H1 (cell line): ENCODE data around the gene SYNE4. TPM values are rescaled to one million over a fixed set of nuclear protein-coding genes. Genes with fewer than 3 reads are reported as not detected.

ENCODE experiments used
- PHF8 ChIP-seq: fragments of 200-600 bp; sonication (generic); conservative IDR thresholded peaks from 2 replicates; pipeline ENCODE4 v1.7.1; 2012; ENCODE audit warnings: low read depth, mild to moderate bottlenecking, inconsistent platforms, low read length, moderate library complexity
- RNF2 ChIP-seq: fragments of 200-900, 300-1000 bp; sonication (generic); IDR thresholded peaks from 2 replicates; pipeline ENCODE4 v1.7.1; 2016; ENCODE audit warnings: borderline replicate concordance, low read depth, mild to moderate bottlenecking, antibody characterized with exemption, low read length; ENCODE audit not compliant: poor library complexity, severe bottlenecking; ENCODE audit errors: missing control alignments
- polyA plus RNA-seq, 7 experiments: library from polyadenylated mRNA; depleted of rRNA in 3 of 7; stranded (reverse) in 5 of 7; unstranded in 2 of 7; fragments of >200 nt in 5 of 7; fragments of 200-250 nt in 2 of 7; gene quantifications; 1 replicate in 5 of 7; 2 replicates in 1 of 7; 4 replicates in 1 of 7; pipeline versions ENCODE4 v1.2.1 to v1.2.3, GENCODE V29; 2011 to 2013; ENCODE audit warnings: missing spikeins in 2 of 7, mixed read lengths in 2 of 7
- total RNA-seq: library from RNA; stranded (reverse); fragmentation: NEBNext Ultra II Directional; extraction: Animal tissue kit (Norgen Biotek cat#: 25700); gene quantifications from 2 replicates; pipeline ENCODE4 v1.2.1, GENCODE V29; 2021
- TF ChIP-seq, protein P1 (sequence below), 3 experiments: IDR thresholded peaks; 1 replicate in 2 of 3; 2 replicates in 1 of 3; pipeline versions ENCODE4 v1.5.1 to v1.6.1; 2011; ENCODE audit warnings: low read length in 3 of 3, mild to moderate bottlenecking in 3 of 3, inconsistent platforms in 2 of 3, low read depth in 1 of 3, moderate library complexity in 1 of 3; ENCODE audit not compliant: insufficient read depth in 1 of 3; ENCODE audit errors: control extremely low read depth in 1 of 3

The SYNE4 gene
- total and polyA plus RNA-seq, 2 of the 8 experiments (the other 6 are each of a cell fraction or from before 2014, with no cell fraction given): 20.8 to 22.6 TPM

DNA sequence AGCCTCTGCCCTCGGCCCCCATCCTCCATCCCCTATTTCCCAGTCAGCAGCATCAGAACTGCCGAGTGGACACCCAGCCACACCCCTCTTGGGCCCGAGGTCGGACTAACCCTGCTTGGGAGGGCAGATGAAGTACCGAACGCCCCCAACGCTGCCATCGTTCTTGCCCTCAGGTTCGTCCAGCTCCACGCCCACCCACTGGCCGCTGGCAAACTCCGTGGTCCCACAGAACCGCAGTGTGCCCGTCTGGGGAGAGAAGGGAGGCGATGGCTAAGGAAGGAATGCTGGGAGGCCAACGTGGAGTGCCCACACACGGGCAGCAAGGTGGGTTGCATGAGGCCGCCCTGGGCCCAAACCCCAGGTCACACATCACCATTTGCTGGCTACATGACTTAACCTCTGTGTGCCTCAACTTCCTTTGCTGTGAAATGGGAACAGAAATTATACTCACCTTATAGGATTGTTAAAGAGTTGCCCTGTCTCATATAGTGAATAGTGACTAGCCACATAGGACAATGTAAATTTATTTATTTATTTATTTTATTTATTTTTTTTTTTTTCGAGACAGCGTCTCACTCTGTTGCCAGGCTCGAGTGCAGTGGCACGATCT is 10.6 kb upstream of the SYNE4 start (continued):
- TF ChIP-seq, protein P1, sequence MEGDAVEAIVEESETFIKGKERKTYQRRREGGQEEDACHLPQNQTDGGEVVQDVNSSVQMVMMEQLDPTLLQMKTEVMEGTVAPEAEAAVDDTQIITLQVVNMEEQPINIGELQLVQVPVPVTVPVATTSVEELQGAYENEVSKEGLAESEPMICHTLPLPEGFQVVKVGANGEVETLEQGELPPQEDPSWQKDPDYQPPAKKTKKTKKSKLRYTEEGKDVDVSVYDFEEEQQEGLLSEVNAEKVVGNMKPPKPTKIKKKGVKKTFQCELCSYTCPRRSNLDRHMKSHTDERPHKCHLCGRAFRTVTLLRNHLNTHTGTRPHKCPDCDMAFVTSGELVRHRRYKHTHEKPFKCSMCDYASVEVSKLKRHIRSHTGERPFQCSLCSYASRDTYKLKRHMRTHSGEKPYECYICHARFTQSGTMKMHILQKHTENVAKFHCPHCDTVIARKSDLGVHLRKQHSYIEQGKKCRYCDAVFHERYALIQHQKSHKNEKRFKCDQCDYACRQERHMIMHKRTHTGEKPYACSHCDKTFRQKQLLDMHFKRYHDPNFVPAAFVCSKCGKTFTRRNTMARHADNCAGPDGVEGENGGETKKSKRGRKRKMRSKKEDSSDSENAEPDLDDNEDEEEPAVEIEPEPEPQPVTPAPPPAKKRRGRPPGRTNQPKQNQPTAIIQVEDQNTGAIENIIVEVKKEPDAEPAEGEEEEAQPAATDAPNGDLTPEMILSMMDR (IDR thresholded peaks at IDR 0.05; ENCODE audit: control extremely low read depth in 1 of 3, insufficient read depth in 1 of 3, low read depth in 1 of 3, low read length in 3 of 3): no peak
- no peak for TF ChIP-seq PHF8
- no peak for TF ChIP-seq RNF2
- TF ChIP-seq, all 59 proteins: peak for 0
